ENCODE results near the gene C12orf50.

GRCh38 chr12:88006351-88006750, 22.9 kb downstream of the C12orf50 start:
- TF ChIP-seq ATF3 (IDR thresholded peaks at IDR 0.05; ENCODE audit: insufficient read depth, low read depth, low read length): no peak
- no peak for TF ChIP-seq EZH2 (IDR thresholded peaks at IDR 0.05; ENCODE audit: low read depth, low read length, severe bottlenecking)
- TF ChIP-seq JUND (IDR thresholded peaks at IDR 0.05; ENCODE audit: low read length): no peak
- no peak for TF ChIP-seq POLR2A (IDR thresholded peaks at IDR 0.05; ENCODE audit: control extremely low read depth in 1 of 2, low read depth in 2 of 2, low read length in 2 of 2)
- no peak for TF ChIP-seq CTCF (IDR thresholded peaks at IDR 0.05; ENCODE audit: control extremely low read depth in 1 of 3, insufficient read depth in 1 of 3, low read depth in 1 of 3, low read length in 3 of 3)
- TF ChIP-seq POLR2AphosphoS5 (IDR thresholded peaks at IDR 0.05; ENCODE audit: low read depth, low read length): no peak
- TF ChIP-seq MAFK (IDR thresholded peaks at IDR 0.05; ENCODE audit: low read depth, low read length): no peak
- TF ChIP-seq POU5F1 (IDR thresholded peaks at IDR 0.05; ENCODE audit: low read depth, low read length): no peak
- no peak for TF ChIP-seq SIRT6 (IDR thresholded peaks at IDR 0.05; ENCODE audit: low read length)

Measured in H1 (cell line).